ENCODE data around the gene BCL11A.

DNA sequence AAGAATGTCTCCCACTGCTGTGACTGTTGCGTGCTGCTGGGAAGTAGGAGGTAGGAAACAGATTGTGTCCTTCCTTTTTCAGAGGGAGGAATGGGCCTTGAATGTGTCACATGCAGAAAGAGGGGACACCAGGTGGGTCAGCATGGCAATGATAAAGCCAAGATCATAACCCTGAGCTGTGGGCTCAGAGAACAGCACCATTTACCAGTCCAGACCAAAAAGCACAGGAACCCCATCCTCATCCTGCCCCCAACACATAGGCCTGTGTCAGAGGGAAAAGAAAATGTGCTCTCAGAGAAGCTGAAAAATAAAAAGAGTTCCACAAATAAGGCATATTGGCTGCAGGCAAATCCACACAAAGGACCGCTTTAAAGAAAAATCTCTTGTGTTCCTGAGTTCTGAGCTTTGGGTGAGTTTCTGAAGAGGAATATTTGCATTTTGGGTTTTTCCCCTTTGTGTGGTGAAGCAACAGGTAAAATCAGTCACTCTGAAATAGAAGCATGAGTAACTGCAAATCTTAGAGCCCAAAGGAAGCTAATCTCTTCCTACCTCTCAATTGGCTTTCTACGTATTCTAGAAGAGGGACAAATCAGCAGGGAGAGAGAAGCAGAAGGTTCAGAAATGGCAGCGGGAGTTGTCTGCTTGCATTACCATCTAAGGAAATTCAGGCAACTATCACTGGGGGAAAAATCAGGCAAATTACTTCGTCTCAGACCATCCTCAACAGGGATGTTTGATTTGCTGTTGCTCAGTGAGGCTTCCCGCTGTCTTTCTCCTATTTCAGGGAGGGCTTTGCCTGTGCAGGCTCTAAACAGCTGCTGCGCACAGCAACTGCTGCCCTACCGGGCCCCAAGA lies 106.8 kb downstream of the BCL11A start:
- TF ChIP-seq, protein P1, sequence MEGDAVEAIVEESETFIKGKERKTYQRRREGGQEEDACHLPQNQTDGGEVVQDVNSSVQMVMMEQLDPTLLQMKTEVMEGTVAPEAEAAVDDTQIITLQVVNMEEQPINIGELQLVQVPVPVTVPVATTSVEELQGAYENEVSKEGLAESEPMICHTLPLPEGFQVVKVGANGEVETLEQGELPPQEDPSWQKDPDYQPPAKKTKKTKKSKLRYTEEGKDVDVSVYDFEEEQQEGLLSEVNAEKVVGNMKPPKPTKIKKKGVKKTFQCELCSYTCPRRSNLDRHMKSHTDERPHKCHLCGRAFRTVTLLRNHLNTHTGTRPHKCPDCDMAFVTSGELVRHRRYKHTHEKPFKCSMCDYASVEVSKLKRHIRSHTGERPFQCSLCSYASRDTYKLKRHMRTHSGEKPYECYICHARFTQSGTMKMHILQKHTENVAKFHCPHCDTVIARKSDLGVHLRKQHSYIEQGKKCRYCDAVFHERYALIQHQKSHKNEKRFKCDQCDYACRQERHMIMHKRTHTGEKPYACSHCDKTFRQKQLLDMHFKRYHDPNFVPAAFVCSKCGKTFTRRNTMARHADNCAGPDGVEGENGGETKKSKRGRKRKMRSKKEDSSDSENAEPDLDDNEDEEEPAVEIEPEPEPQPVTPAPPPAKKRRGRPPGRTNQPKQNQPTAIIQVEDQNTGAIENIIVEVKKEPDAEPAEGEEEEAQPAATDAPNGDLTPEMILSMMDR (IDR thresholded peaks at IDR 0.05; ENCODE audit: insufficient read depth, low read depth, low read length) = no peak
- no peak for TF ChIP-seq EZH2 (IDR thresholded peaks at IDR 0.05; ENCODE audit: insufficient read depth, low read length)
